ENCODE results near the gene BCL2L15.

- TF ChIP-seq EZH2 (IDR thresholded peaks at IDR 0.05) (no peak), POLR2AphosphoS5 (IDR thresholded peaks at IDR 0.05; ENCODE audit: borderline replicate concordance, low read depth, low read length) (no peak), FOXP2 (optimal IDR thresholded peaks at IDR 0.05; ENCODE audit: control extremely low read depth, extremely low read length, insufficient read depth) (no peak)
Observed at GRCh38 chr1:113868387-113869083, 18.8 kb downstream of the BCL2L15 start.

All from SK-N-MC (cell line).